NCI-H2227 (cell line): ENCODE measurements around the gene ZSCAN2.
A peak's percentile ranks its signal among the peaks of the same experiment; 100 is the strongest.

Source experiments
- DNase-seq: peaks from one replicate; lab custom pipeline; 2025; ENCODE audit not compliant: unreplicated experiment; lab: John Stamatoyannopoulos, UW

The ZSCAN2 gene

GRCh38 chr15:84598250-84598649, 2.6 kb upstream of the ZSCAN2 start:
- DNase-seq, result no peak

GRCh38 chr15:84598993-84599392, 1.8 kb upstream of the ZSCAN2 start:
- peak; percentile 6 for DNase-seq

- DNase-seq, result no peak
Observed at GRCh38 chr15:84599906-84600305, 903 bp upstream of the ZSCAN2 start.

- DNase-seq, result peak; percentile 79
Observed at GRCh38 chr15:84600331-84600686, 500 bp upstream of the ZSCAN2 start.

GRCh38 chr15:84601555-84601838, 688 bp downstream of the ZSCAN2 start:
- DNase-seq, result no peak

GRCh38 chr15:84603630-84604379, 3.0 kb downstream of the ZSCAN2 start:
- no peak for DNase-seq

- DNase-seq, result no peak
Observed at GRCh38 chr15:84604826-84605553, 4.2 kb downstream of the ZSCAN2 start.

GRCh38 chr15:84605554-84605882, 4.7 kb downstream of the ZSCAN2 start:
- no peak for DNase-seq

- no peak for DNase-seq
Observed at GRCh38 chr15:84606653-84607120, 5.9 kb downstream of the ZSCAN2 start.

- no peak for DNase-seq
Observed at GRCh38 chr15:84608707-84609284, 8.0 kb downstream of the ZSCAN2 start.

GRCh38 chr15:84609818-84610525, 9.2 kb downstream of the ZSCAN2 start:
- no peak for DNase-seq

- DNase-seq, result no peak
Observed at GRCh38 chr15:84611631-84612030, 10.8 kb downstream of the ZSCAN2 start.

- no peak for DNase-seq
Observed at GRCh38 chr15:84616235-84616634, 15.4 kb downstream of the ZSCAN2 start.

- DNase-seq, result no peak
Observed at GRCh38 chr15:84620626-84621025, 19.8 kb downstream of the ZSCAN2 start.

- DNase-seq, result no peak
Observed at GRCh38 chr15:84621358-84621979, 20.7 kb downstream of the ZSCAN2 start.

- DNase-seq, result no peak
Observed at GRCh38 chr15:84624359-84624758, 23.6 kb downstream of the ZSCAN2 start.

GRCh38 chr15:84625123-84625522, 24.3 kb downstream of the ZSCAN2 start:
- DNase-seq, result no peak

- DNase-seq, result no peak
Observed at GRCh38 chr15:84629033-84629432, 28.2 kb downstream of the ZSCAN2 start.

- DNase-seq, result no peak
Observed at GRCh38 chr15:84631706-84632272, 31.0 kb downstream of the ZSCAN2 start.

- peak; percentile 59 for DNase-seq
Observed at GRCh38 chr15:84633311-84634227, 32.8 kb downstream of the ZSCAN2 start.
